IMR-90 (cell line): ENCODE results near the gene SMU1. TPM values are rescaled to one million over a fixed set of nuclear protein-coding genes. Genes with fewer than 3 reads are reported as not detected.

Experiments used
- ATAC-seq: fragments of 200-7000 bp; cut with Tn5 transposase; 2 replicates; pipeline ENCODE4 v1.9.1; 2020; ENCODE audit warnings: low read depth, mild to moderate bottlenecking, moderate library complexity
- BruUV-seq: library from RNA; stranded (reverse); fragments of 400-500 nt; replicated peaks from 2 replicates; lab custom pipeline; 2021; lab: Mats Ljungman, UMichigan
- CTCF ChIA-PET: fragments of 300-600 bp; formaldehyde crosslinking; extraction: SDS; loops from one replicate; lab custom pipeline; 2021; ENCODE audit warnings: antibody characterized with exemption; lab: Yijun Ruan, JAX
- POLR2A ChIA-PET: fragments of 300-600 bp; sonication (Branson Sonifier 250); formaldehyde crosslinking; loops from one replicate; lab custom pipeline; 2022; ENCODE audit warnings: antibody characterized with exemption; ENCODE audit not compliant: unreplicated experiment; lab: Charles Lee
- DNase-seq: peaks from one replicate; pipeline ENCODE4 v3.0.0; 2013
- H2AFZ ChIP-seq: replicated peaks from 2 replicates; pipeline ENCODE3; 2013; ENCODE audit warnings: low read length, mild to moderate bottlenecking; ENCODE audit not compliant: poor library complexity
- H2AK5ac ChIP-seq: 2 replicates; pipeline ENCODE4 v1.6.1; 2013; ENCODE audit warnings: low read depth, low read length, inconsistent platforms
- H2AK9ac ChIP-seq: replicated peaks from 2 replicates; pipeline ENCODE3; 2013; ENCODE audit warnings: mild to moderate bottlenecking, low read depth, low read length, moderate library complexity; ENCODE audit not compliant: poor library complexity
- H2BK120ac ChIP-seq: 2 replicates; pipeline ENCODE4 v1.6.1; 2013; ENCODE audit warnings: low read depth, low read length, inconsistent platforms
- H2BK15ac ChIP-seq: 3 replicates; pipeline ENCODE4 v1.6.1; 2013; ENCODE audit warnings: low read depth, low read length, inconsistent platforms
- H2BK20ac ChIP-seq: 2 replicates; pipeline ENCODE4 v1.6.1; 2013; ENCODE audit warnings: low read depth, mild to moderate bottlenecking, inconsistent platforms, low read length, moderate library complexity
- H2BK5ac ChIP-seq: 2 replicates; pipeline ENCODE4 v1.6.1; 2013; ENCODE audit warnings: mild to moderate bottlenecking, low read depth, low read length, inconsistent platforms; ENCODE audit not compliant: poor library complexity, severe bottlenecking
- H3K14ac ChIP-seq: replicated peaks from 2 replicates; pipeline ENCODE4 v1.6.1; 2013; ENCODE audit warnings: low read depth, low read length, inconsistent platforms
- H3K18ac ChIP-seq: 2 replicates; pipeline ENCODE4 v1.6.1; 2013; ENCODE audit warnings: low read depth, low read length, control low read depth
- H3K23ac ChIP-seq: 2 replicates; pipeline ENCODE4 v1.6.1; 2013; ENCODE audit warnings: low read depth, low read length, inconsistent platforms
- H3K27ac ChIP-seq: 2 replicates; pipeline ENCODE4 v1.5.1; 2013; ENCODE audit warnings: mild to moderate bottlenecking, control low read depth, low read length; ENCODE audit not compliant: insufficient read depth
- H3K27me3 ChIP-seq: 2 replicates; pipeline ENCODE4 v1.6.1; 2013; ENCODE audit warnings: low read length; ENCODE audit not compliant: control insufficient read depth, insufficient read depth
- H3K36me3 ChIP-seq: 2 replicates; pipeline ENCODE4 v1.6.1; 2013; ENCODE audit warnings: low read length, mixed read lengths; ENCODE audit not compliant: control insufficient read depth, insufficient read depth
- H3K4ac ChIP-seq: 2 replicates; pipeline ENCODE4 v1.6.1; 2013; ENCODE audit warnings: low read depth, low read length, inconsistent platforms
- H3K4me1 ChIP-seq: 2 replicates; pipeline ENCODE4 v1.6.1; 2013; ENCODE audit warnings: low read length, mixed read lengths; ENCODE audit not compliant: control insufficient read depth, insufficient read depth
- H3K4me2 ChIP-seq: 2 replicates; pipeline ENCODE4 v1.6.1; 2013; ENCODE audit warnings: low read depth, mild to moderate bottlenecking, control low read depth, low read length, moderate library complexity
- H3K4me3 ChIP-seq: 2 replicates; pipeline ENCODE4 v1.5.1; 2013; ENCODE audit warnings: low read depth, mild to moderate bottlenecking, control low read depth, low read length, moderate library complexity; ENCODE audit not compliant: insufficient read depth
- H3K56ac ChIP-seq: 2 replicates; pipeline ENCODE4 v1.6.1; 2013; ENCODE audit warnings: low read length, inconsistent platforms; ENCODE audit not compliant: insufficient read depth; ENCODE audit errors: extremely low read depth
- H3K79me1 ChIP-seq, 2 experiments: 2 replicates each; pipeline ENCODE4 v1.6.1; 2013; ENCODE audit warnings: low read length in 2 of 2, inconsistent platforms in 1 of 2, low read depth in 1 of 2
- H3K9ac ChIP-seq: 2 replicates; pipeline ENCODE4 v1.6.1; 2013; ENCODE audit warnings: low read depth, low read length, control low read depth
- H3K9me1 ChIP-seq: 2 replicates; pipeline ENCODE4 v1.6.1; 2013; ENCODE audit warnings: low read length, inconsistent platforms; ENCODE audit not compliant: insufficient read depth
- H3K9me3 ChIP-seq: 2 replicates; pipeline ENCODE4 v1.6.1; 2013; ENCODE audit warnings: low read length; ENCODE audit not compliant: control insufficient read depth, insufficient read depth
- H4K20me1 ChIP-seq: 2 replicates; pipeline ENCODE4 v1.6.1; 2013; ENCODE audit warnings: low read length, inconsistent platforms; ENCODE audit not compliant: insufficient read depth
- H4K5ac ChIP-seq: 2 replicates; pipeline ENCODE4 v1.6.1; 2013; ENCODE audit warnings: mild to moderate bottlenecking, low read depth, low read length, control low read depth
- H4K8ac ChIP-seq, 2 experiments: 2 replicates each; pipeline ENCODE4 v1.6.1; 2013; ENCODE audit warnings: low read depth in 2 of 2, low read length in 2 of 2, control low read depth in 1 of 2, inconsistent platforms in 1 of 2
- H4K91ac ChIP-seq: 2 replicates; pipeline ENCODE4 v1.6.1; 2013; ENCODE audit warnings: low read depth, low read length, inconsistent platforms; ENCODE audit not compliant: insufficient read depth
- MAFK ChIP-seq: IDR thresholded peaks from 2 replicates; pipeline ENCODE4 v1.6.1; 2012; ENCODE audit warnings: low read depth, low read length, improper control_type of control experiment
- WGBS, 2 experiments: methylation state at CpG; one replicate each; pipeline versions ENCODE4 v1.1.5 to v1.1.7; 2013; ENCODE audit warnings: missing lambda C conversion rate in 2 of 2; ENCODE audit not compliant: insufficient read length in 1 of 2; ENCODE audit errors: extremely low coverage in 2 of 2; 5-methylcytosine and 5-hydroxymethylcytosine counted together
- dilution Hi-C: fragments of 300-500 bp; cut with HindIII; formaldehyde crosslinking; loops from one replicate; pipeline ENCODE4 v1.14.3; 2018; ENCODE audit warnings: low sequenced_read_pairs; ENCODE audit not compliant: unreplicated experiment
- in situ Hi-C: fragments of 300-500 bp; cut with MboI; formaldehyde crosslinking; loops from 3 replicates; pipeline ENCODE4 v1.14.3; 2019; ENCODE audit warnings: low sequenced_read_pairs, inconsistent platforms, mixed read lengths
- intact Hi-C: fragments of 100-400 bp; cut with micrococcal nuclease; formaldehyde crosslinking; loops from 2 replicates; pipeline ENCODE4 v1.10.0; 2022
- polyA plus RNA-seq, 3 experiments: library from polyadenylated mRNA; depleted of rRNA; stranded (reverse); fragments of >200 nt; gene quantifications; 2 replicates each; pipeline ENCODE4 v1.2.3, GENCODE V29; 2012; ENCODE audit warnings: low replicate concordance in 1 of 3
- total RNA-seq: library from RNA; depleted of rRNA; stranded (reverse); fragments of >200 nt; gene quantifications from 2 replicates; pipeline ENCODE4 v1.2.3, GENCODE V29; 2012
- TF ChIP-seq, protein P1 (sequence below): fragments of 150-350 bp; IDR thresholded peaks from 2 replicates; pipeline ENCODE4 v1.6.1; 2016; ENCODE audit warnings: low read depth, mild to moderate bottlenecking, low read length, moderate library complexity, borderline replicate concordance

SMU1 gene
- total and polyA plus RNA-seq, 2 of the 4 experiments (the other 2 are of a cell fraction), result 11.1 to 36.0 TPM

DNA sequence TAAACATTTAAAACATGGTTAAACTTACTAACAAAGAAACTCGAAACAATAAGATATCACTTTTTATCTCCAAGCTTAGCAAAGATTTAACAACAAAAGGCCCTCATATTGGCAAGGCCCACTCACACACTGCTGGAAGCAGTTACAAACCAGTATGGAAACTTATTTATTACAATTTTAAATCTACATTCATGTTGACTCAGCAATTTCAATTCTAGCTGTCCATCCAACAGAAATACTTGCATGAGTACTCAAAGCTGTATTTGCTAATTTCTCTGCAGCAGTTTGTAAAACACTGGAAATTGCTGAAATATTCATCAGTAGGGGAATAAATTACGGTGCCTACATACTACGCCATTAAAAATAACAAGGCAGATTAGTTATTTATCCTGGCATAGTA lies 54.2 kb downstream of the SMU1 start:
- Histone ChIP-seq H3K4me2 (no peak overlapping the region), H2AFZ (no peak overlapping the region), H3K14ac (no peak overlapping the region), H4K8ac (no peak overlapping the region), H2AK5ac (no peak overlapping the region), H3K4me3 (no peak overlapping the region), H2BK15ac (no peak overlapping the region), H4K91ac (no peak overlapping the region), H3K4me1 (peaks cover 8% of the 10 kb centered on the region), H3K27ac (no peak overlapping the region), H4K5ac (no peak overlapping the region), H2AK9ac (no peak overlapping the region), H3K79me1 (peaks cover 22 to 40% of the 10 kb centered on the region in 2 experiments), H3K56ac (no peak overlapping the region), H2BK120ac (no peak overlapping the region), H3K9me1 (peaks cover 5% of the 10 kb centered on the region), H3K27me3 (no peaks in the 10 kb centered on the region), H3K9me3 (no peaks in the 10 kb centered on the region), H2BK5ac (no peak overlapping the region), H3K36me3 (peaks cover 11% of the 10 kb centered on the region), H3K9ac (no peak overlapping the region), H3K23ac (no peak overlapping the region; the same call in 1 of the 2 replicates), H2BK20ac (no peak overlapping the region), H3K18ac (no peak overlapping the region), H4K20me1 (peaks cover 18% of the 10 kb centered on the region), H3K4ac (no peak overlapping the region)
- in situ Hi-C loops, result no loop called here
- intact Hi-C loops, result no loop called here
- ChIA-PET POLR2A (no interaction called here), CTCF (no interaction called here)
- DNase-seq, result no peak
- no peak for ATAC-seq
- dilution Hi-C loops, result no loop called here
- TF ChIP-seq, protein P1, sequence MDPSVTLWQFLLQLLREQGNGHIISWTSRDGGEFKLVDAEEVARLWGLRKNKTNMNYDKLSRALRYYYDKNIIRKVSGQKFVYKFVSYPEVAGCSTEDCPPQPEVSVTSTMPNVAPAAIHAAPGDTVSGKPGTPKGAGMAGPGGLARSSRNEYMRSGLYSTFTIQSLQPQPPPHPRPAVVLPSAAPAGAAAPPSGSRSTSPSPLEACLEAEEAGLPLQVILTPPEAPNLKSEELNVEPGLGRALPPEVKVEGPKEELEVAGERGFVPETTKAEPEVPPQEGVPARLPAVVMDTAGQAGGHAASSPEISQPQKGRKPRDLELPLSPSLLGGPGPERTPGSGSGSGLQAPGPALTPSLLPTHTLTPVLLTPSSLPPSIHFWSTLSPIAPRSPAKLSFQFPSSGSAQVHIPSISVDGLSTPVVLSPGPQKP, result no peak
- TF ChIP-seq MAFK, result peak; percentile 95
- WGBS, 2 experiments, result no CpG with 5 or more reads among the region's 3 CpGs
- BruUV-seq, result no TSS peak
